Neuronal stem cell (in vitro differentiated cells): ENCODE data around the gene SYCP2L.

Experiments used
- DNase-seq: peaks from one replicate; pipeline ENCODE4 v3.0.0-alpha.2; 2013; ENCODE audit warnings: low spot score
- H2AFZ ChIP-seq: one replicate; pipeline ENCODE4 v1.6.1; 2013; ENCODE audit warnings: mild to moderate bottlenecking, low read length, inconsistent platforms
- H2AK5ac ChIP-seq: 2 replicates; pipeline ENCODE4 v1.6.1; 2013; ENCODE audit warnings: low read depth, mild to moderate bottlenecking, inconsistent platforms, low read length, moderate library complexity, mixed read lengths
- H2BK120ac ChIP-seq: 2 replicates; pipeline ENCODE4 v1.6.1; 2013; ENCODE audit warnings: low read depth, mild to moderate bottlenecking, inconsistent platforms, low read length, moderate library complexity, mixed read lengths
- H2BK12ac ChIP-seq: one replicate; pipeline ENCODE4 v1.6.1; 2013; ENCODE audit warnings: low read length, inconsistent platforms
- H2BK15ac ChIP-seq: 2 replicates; pipeline ENCODE4 v1.6.1; 2013; ENCODE audit warnings: mild to moderate bottlenecking, low read length, inconsistent platforms, mixed read lengths
- H2BK5ac ChIP-seq: one replicate; pipeline ENCODE4 v1.6.1; 2013; ENCODE audit warnings: inconsistent platforms, mild to moderate bottlenecking, low read length, moderate library complexity
- H3K14ac ChIP-seq: one replicate; pipeline ENCODE4 v1.6.1; 2013; ENCODE audit warnings: low read length, inconsistent platforms
- H3K18ac ChIP-seq: 2 replicates; pipeline ENCODE4 v1.6.1; 2013; ENCODE audit warnings: low read length, inconsistent platforms
- H3K23ac ChIP-seq: 2 replicates; pipeline ENCODE4 v1.6.1; 2013; ENCODE audit warnings: low read depth, mild to moderate bottlenecking, mixed read lengths, low read length, inconsistent platforms; ENCODE audit not compliant: poor library complexity
- H3K27ac ChIP-seq: replicated peaks from 3 replicates; pipeline ENCODE4 v1.5.1; 2013; ENCODE audit warnings: low read length, inconsistent platforms
- H3K27me3 ChIP-seq, 3 experiments: 2 replicates each; pipeline ENCODE4 v1.6.1; 2013; ENCODE audit warnings: low read length in 3 of 3, mild to moderate bottlenecking in 2 of 3, inconsistent platforms in 1 of 3, low read depth in 1 of 3, mixed read lengths in 1 of 3, moderate library complexity in 1 of 3; ENCODE audit not compliant: control insufficient read depth in 3 of 3, insufficient read depth in 3 of 3
- H3K36me3 ChIP-seq, 2 donors: replicated peaks in 1 of 2; 2 replicates each; pipeline ENCODE4 v1.6.1; 2013; ENCODE audit warnings: low read length in 2 of 2; ENCODE audit not compliant: control insufficient read depth in 2 of 2, insufficient read depth in 2 of 2
- H3K4ac ChIP-seq: 2 replicates; pipeline ENCODE4 v1.6.1; 2013; ENCODE audit warnings: inconsistent platforms, mild to moderate bottlenecking, low read length, moderate library complexity
- H3K4me1 ChIP-seq, 2 donors: 1 replicate in 1 of 2; 2 replicates in 1 of 2; pipeline ENCODE4 v1.6.1; 2013; ENCODE audit warnings: low read length in 2 of 2, low read depth in 1 of 2; ENCODE audit not compliant: control insufficient read depth in 2 of 2, insufficient read depth in 1 of 2
- H3K4me2 ChIP-seq: one replicate; pipeline ENCODE4 v1.6.1; 2013; ENCODE audit warnings: mild to moderate bottlenecking, low read length, inconsistent platforms; ENCODE audit not compliant: insufficient read depth, poor library complexity, severe bottlenecking
- H3K4me3 ChIP-seq, 2 donors: 2 replicates each; pipeline ENCODE4 v1.5.1; 2013; ENCODE audit warnings: low read length in 2 of 2, mild to moderate bottlenecking in 2 of 2, inconsistent platforms in 1 of 2, moderate library complexity in 1 of 2
- H3K79me1 ChIP-seq: one replicate; pipeline ENCODE4 v1.6.1; 2013; ENCODE audit warnings: low read depth, mild to moderate bottlenecking, inconsistent platforms, low read length, moderate library complexity
- H3K9ac ChIP-seq: one replicate; pipeline ENCODE4 v1.6.1; 2013; ENCODE audit warnings: mild to moderate bottlenecking, low read depth, low read length, inconsistent platforms; ENCODE audit not compliant: poor library complexity
- H3K9me3 ChIP-seq, 2 donors: replicated peaks in 1 of 2; 2 replicates each; pipeline versions ENCODE3 to v1.6.1; 2013; ENCODE audit warnings: low read length in 2 of 2, mild to moderate bottlenecking in 2 of 2, inconsistent platforms in 1 of 2, low read depth in 1 of 2, mixed read lengths in 1 of 2, moderate library complexity in 1 of 2; ENCODE audit not compliant: control insufficient read depth in 2 of 2, insufficient read depth in 1 of 2
- H4K8ac ChIP-seq: one replicate; pipeline ENCODE4 v1.6.1; 2013; ENCODE audit warnings: low read depth, mild to moderate bottlenecking, inconsistent platforms, low read length, moderate library complexity
- H4K91ac ChIP-seq: one replicate; pipeline ENCODE4 v1.6.1; 2013; ENCODE audit warnings: low read length, low read depth, mild to moderate bottlenecking, inconsistent platforms; ENCODE audit not compliant: poor library complexity
- WGBS, 2 donors: extraction: QIAGEN DNeasy Blood & Tissue Kit; methylation state at CpG; one replicate each; pipeline ENCODE4 v1.1.7; 2013; ENCODE audit warnings: missing lambda C conversion rate in 2 of 2, mixed read lengths in 1 of 2; ENCODE audit not compliant: insufficient read length in 2 of 2, insufficient replicate concordance in 1 of 2; ENCODE audit errors: extremely low coverage in 2 of 2; 5-methylcytosine and 5-hydroxymethylcytosine counted together

Gene SYCP2L

GRCh38 chr6:10838794-10839333 lies 48.0 kb upstream of the SYCP2L start:
- H2AK5ac ChIP-seq, result no peak overlapping the region
- no peak overlapping the region for H3K14ac ChIP-seq
- peaks cover 0 to 6% (median 0%) of the 10 kb centered on the region in 3 experiments for H3K27me3 ChIP-seq
- no peak overlapping the region for H4K91ac ChIP-seq
- no peak overlapping the region for H3K4ac ChIP-seq
- H3K4me3 ChIP-seq, result peak overlapping the region in 1 of 2 donors; percentile 60
- no peak overlapping the region for H3K9ac ChIP-seq
- no peak overlapping the region for H2BK12ac ChIP-seq
- H3K36me3 ChIP-seq, result no peaks in the 10 kb centered on the region
- H2BK5ac ChIP-seq, result no peak overlapping the region
- H3K9me3 ChIP-seq, result peaks cover 2 to 3% of the 10 kb centered on the region in 2 donors
- no peaks in the 10 kb centered on the region for H3K79me1 ChIP-seq
- no peak for DNase-seq
- peak overlapping the region; percentile 90 for H3K4me2 ChIP-seq
- no CpG with 5 or more reads among the region's 8 CpGs for WGBS, 2 donors
- no peaks in the 10 kb centered on the region for H3K4me1 ChIP-seq
- no peak overlapping the region for H2BK120ac ChIP-seq
- no peak overlapping the region for H3K23ac ChIP-seq
- no peak overlapping the region for H4K8ac ChIP-seq
- H2AFZ ChIP-seq, result peak overlapping the region; percentile 99
- no peak overlapping the region for H3K27ac ChIP-seq
- no peak overlapping the region for H2BK15ac ChIP-seq
- no peak overlapping the region for H3K18ac ChIP-seq

- Histone ChIP-seq H2AK5ac (no peak overlapping the region), H3K23ac (no peak overlapping the region), H2BK12ac (no peak overlapping the region), H4K8ac (no peak overlapping the region), H2BK5ac (no peak overlapping the region), H3K4ac (no peak overlapping the region), H2BK15ac (no peak overlapping the region), H2AFZ (no peak overlapping the region), H3K4me3 (no peak overlapping the region), H3K79me1 (no peaks in the 10 kb centered on the region), H3K18ac (no peak overlapping the region), H3K36me3 (no peaks in the 10 kb centered on the region), H3K9ac (no peak overlapping the region), H3K4me1 (no peaks in the 10 kb centered on the region), H3K4me2 (no peak overlapping the region), H3K27ac (no peak overlapping the region), H3K14ac (no peak overlapping the region), H2BK120ac (no peak overlapping the region), H3K9me3 (no peaks in the 10 kb centered on the region), H4K91ac (no peak overlapping the region), H3K27me3 (peaks cover 0 to 6% (median 0%) of the 10 kb centered on the region in 3 experiments)
- DNase-seq, result no peak
These were observed 43.3 kb upstream of the SYCP2L start for GRCh38 chr6:10843554-10843953.

- no peak for DNase-seq
- no peaks in the 10 kb centered on the region for H3K9me3 ChIP-seq
- H3K14ac ChIP-seq, result no peak overlapping the region
- H4K8ac ChIP-seq, result no peak overlapping the region
- H3K36me3 ChIP-seq, result no peaks in the 10 kb centered on the region
- H3K27ac ChIP-seq, result no peak overlapping the region
- H2AFZ ChIP-seq, result no peak overlapping the region
- H3K4me1 ChIP-seq, result no peaks in the 10 kb centered on the region
- H3K79me1 ChIP-seq, result no peaks in the 10 kb centered on the region
- no peak overlapping the region for H3K18ac ChIP-seq
- H4K91ac ChIP-seq, result no peak overlapping the region
- no CpG with 5 or more reads among the region's 3 CpGs for WGBS, 2 donors
- H3K27me3 ChIP-seq, result no peaks in the 10 kb centered on the region
- H2BK120ac ChIP-seq, result no peak overlapping the region
- no peak overlapping the region for H3K23ac ChIP-seq
- no peak overlapping the region for H2AK5ac ChIP-seq
- no peak overlapping the region for H2BK15ac ChIP-seq
- H2BK12ac ChIP-seq, result no peak overlapping the region
- no peak overlapping the region for H2BK5ac ChIP-seq
- no peak overlapping the region for H3K4me3 ChIP-seq
- no peak overlapping the region for H3K9ac ChIP-seq
- no peak overlapping the region for H3K4ac ChIP-seq
- no peak overlapping the region for H3K4me2 ChIP-seq
These were observed 39.2 kb upstream of the SYCP2L start for GRCh38 chr6:10847684-10848083.

GRCh38 chr6:10849901-10850300 lies 37.0 kb upstream of the SYCP2L start:
- no peak overlapping the region for H2BK120ac ChIP-seq
- WGBS, 2 donors, result no CpG with 5 or more reads among the region's 4 CpGs
- no peaks in the 10 kb centered on the region for H3K27me3 ChIP-seq
- no peak overlapping the region for H3K14ac ChIP-seq
- no peak overlapping the region for H2BK15ac ChIP-seq
- H2AFZ ChIP-seq, result no peak overlapping the region
- H3K18ac ChIP-seq, result no peak overlapping the region
- H3K4ac ChIP-seq, result no peak overlapping the region
- no peak for DNase-seq
- no peaks in the 10 kb centered on the region for H3K4me1 ChIP-seq
- H2BK5ac ChIP-seq, result no peak overlapping the region
- H2BK12ac ChIP-seq, result no peak overlapping the region
- H4K8ac ChIP-seq, result no peak overlapping the region
- no peak overlapping the region for H3K23ac ChIP-seq
- no peak overlapping the region for H2AK5ac ChIP-seq
- no peak overlapping the region for H4K91ac ChIP-seq
- H3K79me1 ChIP-seq, result no peaks in the 10 kb centered on the region
- H3K4me2 ChIP-seq, result no peak overlapping the region
- no peak overlapping the region for H3K4me3 ChIP-seq
- no peaks in the 10 kb centered on the region for H3K36me3 ChIP-seq
- no peak overlapping the region for H3K9ac ChIP-seq
- peaks cover 0 to 3% of the 10 kb centered on the region in 2 donors for H3K9me3 ChIP-seq
- no peak overlapping the region for H3K27ac ChIP-seq
